Progenitor cell of endocrine pancreas (in vitro differentiated cells): ENCODE measurements around the gene PIN1. TPM values are rescaled to one million over a fixed set of nuclear protein-coding genes. Genes with fewer than 3 reads are reported as not detected.

Experiments used
- DNase-seq: peaks from one replicate; pipeline ENCODE4 v3.0.0; 2021; ENCODE audit warnings: low spot score; ENCODE audit not compliant: unreplicated experiment
- H3K27ac Mint-ChIP-seq: 2 replicates; pipeline ENCODE4 v1.8.0; 2021; ENCODE audit warnings: mild to moderate bottlenecking, moderate library complexity, mixed read lengths
- H3K27me3 Mint-ChIP-seq: 2 replicates; pipeline ENCODE4 v1.8.0; 2021; ENCODE audit warnings: mixed read lengths
- H3K36me3 Mint-ChIP-seq: 2 replicates; pipeline ENCODE4 v1.8.0; 2022; ENCODE audit warnings: mixed read lengths; ENCODE audit not compliant: insufficient read depth
- H3K4me1 Mint-ChIP-seq: 2 replicates; pipeline ENCODE4 v1.8.0; 2021; ENCODE audit warnings: low read depth, mixed read lengths
- H3K4me3 Mint-ChIP-seq: 2 replicates; pipeline ENCODE4 v1.8.0; 2021; ENCODE audit warnings: low read depth, mild to moderate bottlenecking, moderate library complexity, mixed read lengths
- H3K9me3 Mint-ChIP-seq: 2 replicates; pipeline ENCODE4 v1.8.0; 2021; ENCODE audit warnings: low read depth, mixed read lengths
- CTCF ChIP-seq: fragments of 200-600 bp; sonication (generic); IDR thresholded peaks from one replicate; pipeline ENCODE4 v1.5.0; 2021; ENCODE audit warnings: antibody characterized with exemption, mild to moderate bottlenecking; ENCODE audit not compliant: unreplicated experiment
- total RNA-seq: library from RNA; stranded (reverse); gene quantifications from 2 replicates; pipeline ENCODE4 v1.2.1, GENCODE V29; 2021

PIN1 gene
- total RNA-seq, 1 donor from 2014 or later: 90.6 TPM

GRCh38 chr19:9875031-9875627, 40.0 kb downstream of the PIN1 start:
- Mint-ChIP-seq H3K4me3 (no peak overlapping the region), H3K27me3 (peaks cover 12% of the 10 kb centered on the region), H3K36me3 (peaks cover 1% of the 10 kb centered on the region), H3K4me1 (peaks cover 15% of the 10 kb centered on the region), H3K27ac (no peak overlapping the region), H3K9me3 (no peaks in the 10 kb centered on the region)
- TF ChIP-seq CTCF: no peak
- no peak for DNase-seq

- no peak for TF ChIP-seq CTCF
- Mint-ChIP-seq H3K4me1 (peaks cover 15% of the 10 kb centered on the region), H3K36me3 (peaks cover 1% of the 10 kb centered on the region), H3K27ac (no peak overlapping the region), H3K27me3 (peaks cover 8% of the 10 kb centered on the region), H3K9me3 (no peaks in the 10 kb centered on the region), H3K4me3 (no peak overlapping the region)
- DNase-seq: no peak
Observed at GRCh38 chr19:9875796-9876195, 40.7 kb downstream of the PIN1 start.

- no peak overlapping the region for H3K4me3 Mint-ChIP-seq
- no peaks in the 10 kb centered on the region for H3K9me3 Mint-ChIP-seq
- H3K27me3 Mint-ChIP-seq: peaks cover 8% of the 10 kb centered on the region
- no peak for TF ChIP-seq CTCF
- DNase-seq: no peak
- no peak overlapping the region for H3K27ac Mint-ChIP-seq
- peaks cover 2% of the 10 kb centered on the region for H3K4me1 Mint-ChIP-seq
- H3K36me3 Mint-ChIP-seq: peaks cover 1% of the 10 kb centered on the region
Observed at GRCh38 chr19:9877780-9878510, 42.8 kb downstream of the PIN1 start.

- Mint-ChIP-seq H3K27me3 (peaks cover 8% of the 10 kb centered on the region), H3K9me3 (no peaks in the 10 kb centered on the region), H3K27ac (no peak overlapping the region), H3K36me3 (peaks cover 1% of the 10 kb centered on the region), H3K4me1 (peaks cover 5% of the 10 kb centered on the region), H3K4me3 (no peak overlapping the region)
- no peak for DNase-seq
- no peak for TF ChIP-seq CTCF
Observed at GRCh38 chr19:9878511-9879196, 43.5 kb downstream of the PIN1 start.

- Mint-ChIP-seq H3K4me1 (peaks cover 5% of the 10 kb centered on the region), H3K9me3 (no peaks in the 10 kb centered on the region), H3K27me3 (no peaks in the 10 kb centered on the region), H3K36me3 (no peaks in the 10 kb centered on the region), H3K27ac (no peak overlapping the region), H3K4me3 (no peak overlapping the region)
- no peak for TF ChIP-seq CTCF
- DNase-seq: no peak
Observed at GRCh38 chr19:9881720-9882119, 46.6 kb downstream of the PIN1 start.
